ENCODE data around the gene PLD5.

The PLD5 gene

DNA sequence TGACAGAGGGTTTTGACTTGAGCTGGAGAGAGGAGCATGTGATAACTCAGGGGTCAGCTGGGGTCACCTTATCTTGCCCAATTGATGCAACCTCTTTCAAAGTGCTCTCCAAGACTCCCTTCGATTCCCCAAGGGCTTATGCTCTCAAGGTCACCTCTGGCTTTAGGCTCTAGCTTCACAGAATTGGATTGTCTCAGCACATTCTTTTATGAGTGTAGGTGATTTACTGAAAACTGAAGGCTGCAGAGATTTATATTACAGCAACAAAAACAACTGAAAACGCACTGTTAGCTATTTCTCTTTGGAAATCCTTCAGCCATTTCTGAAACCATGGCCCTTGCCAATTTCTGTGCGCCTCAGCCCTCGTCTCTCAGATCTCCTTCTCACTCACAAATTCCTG is 491.1 kb downstream of the PLD5 start:
- DNase-seq: no peak
